Neural cell (in vitro differentiated cells): ENCODE results near the gene XIAP. TPM values are rescaled to one million over a fixed set of nuclear protein-coding genes. Genes with fewer than 3 reads are reported as not detected.

ENCODE experiments used
- H2AFZ ChIP-seq: fragments of 200-600, 300-800 bp; sonication (generic), shearing (Covaris generic); 2 replicates; pipeline ENCODE4 v1.6.0; 2014; ENCODE audit warnings: low read depth, mild to moderate bottlenecking, antibody characterized with exemption, low read length, moderate library complexity
- H3F3A ChIP-seq: fragments of 200-600 bp; shearing (Covaris generic); 2 replicates; pipeline ENCODE4 v1.6.1; 2016; ENCODE audit warnings: mild to moderate bottlenecking, moderate library complexity, mixed read lengths, antibody characterized with exemption, low read length; ENCODE audit not compliant: insufficient read depth, poor library complexity, severe bottlenecking
- H3K27ac ChIP-seq: fragments of 200-600, 300-800 bp; sonication (generic), shearing (Covaris generic); 2 replicates; pipeline ENCODE4 v1.5.1; 2014; ENCODE audit warnings: mild to moderate bottlenecking, low read length, moderate library complexity
- H3K27me3 ChIP-seq: fragments of 300-800, 200-600 bp; sonication (generic), shearing (Covaris generic); 2 replicates; pipeline ENCODE4 v1.6.0; 2014; ENCODE audit warnings: mild to moderate bottlenecking, low read depth, low read length, moderate library complexity; ENCODE audit not compliant: insufficient read depth
- H3K36me3 ChIP-seq: fragments of 300-800, 200-600 bp; sonication (generic), shearing (Covaris generic); 2 replicates; pipeline ENCODE4 v1.5.1; 2014; ENCODE audit warnings: mild to moderate bottlenecking, antibody characterized with exemption, low read length, moderate library complexity; ENCODE audit not compliant: insufficient read depth
- H3K4me2 ChIP-seq: fragments of 300-800, 200-600 bp; sonication (generic), shearing (Covaris generic); 2 replicates; pipeline ENCODE4 v1.6.0; 2014; ENCODE audit warnings: mild to moderate bottlenecking, low read length
- H3K4me3 ChIP-seq: fragments of 300-800, 200-600 bp; sonication (generic), shearing (Covaris generic); 2 replicates; pipeline ENCODE4 v1.5.1; 2014; ENCODE audit warnings: mild to moderate bottlenecking, low read length, moderate library complexity
- H3K79me2 ChIP-seq: fragments of 200-600 bp; shearing (Covaris generic); replicated peaks from 2 replicates; pipeline ENCODE4 v1.6.0; 2014; ENCODE audit warnings: mild to moderate bottlenecking, low read length, moderate library complexity; ENCODE audit not compliant: insufficient read depth
- H3K9ac ChIP-seq: fragments of 300-800, 200-600 bp; sonication (generic), shearing (Covaris generic); 2 replicates; pipeline ENCODE4 v1.6.1; 2016; ENCODE audit warnings: mild to moderate bottlenecking, low read length, mixed read lengths
- H3K9me2 ChIP-seq: fragments of 200-600 bp; shearing (Covaris generic); 2 replicates; pipeline ENCODE4 v1.6.1; 2016; ENCODE audit warnings: mild to moderate bottlenecking, low read length, mixed read lengths; ENCODE audit not compliant: insufficient read depth
- H3K9me3 ChIP-seq: fragments of 200-600, 300-800 bp; sonication (generic), shearing (Covaris generic); 2 replicates; pipeline ENCODE4 v1.6.1; 2016; ENCODE audit warnings: mild to moderate bottlenecking, mixed run types, low read length, moderate library complexity, mixed read lengths
- H4K20me1 ChIP-seq: fragments of 200-600 bp; shearing (Covaris generic); 2 replicates; pipeline ENCODE4 v1.6.1; 2016; ENCODE audit warnings: mild to moderate bottlenecking, mixed run types; ENCODE audit not compliant: insufficient read depth
- EP300 ChIP-seq: fragments of 450-650 bp; conservative IDR thresholded peaks from 2 replicates; pipeline ENCODE4 v1.6.1; 2014; ENCODE audit warnings: antibody characterized with exemption, mild to moderate bottlenecking, moderate library complexity; ENCODE audit not compliant: poor library complexity, severe bottlenecking
- EZH2 ChIP-seq: fragments of 200-600, 300-800 bp; shearing (Covaris generic), sonication (generic); IDR thresholded peaks from 2 replicates; pipeline ENCODE4 v1.6.1; 2014; ENCODE audit warnings: antibody characterized with exemption, low read length, borderline replicate concordance, mild to moderate bottlenecking; ENCODE audit not compliant: insufficient read depth, poor library complexity, severe bottlenecking
- MXI1 ChIP-seq: fragments of 450-650 bp; conservative IDR thresholded peaks from 2 replicates; pipeline ENCODE4 v1.6.1; 2014; ENCODE audit warnings: antibody characterized with exemption, mild to moderate bottlenecking; ENCODE audit not compliant: poor library complexity, severe bottlenecking
- POLR2AphosphoS5 ChIP-seq: IDR thresholded peaks from 2 replicates; pipeline ENCODE4 v1.6.1; 2012
- RAD21 ChIP-seq: fragments of 450-650 bp; conservative IDR thresholded peaks from 2 replicates; pipeline ENCODE4 v1.6.1; 2014; ENCODE audit warnings: antibody characterized with exemption, mild to moderate bottlenecking, moderate library complexity
- REST ChIP-seq: IDR thresholded peaks from 2 replicates; pipeline ENCODE4 v1.6.1; 2012; ENCODE audit warnings: borderline replicate concordance
- SMC3 ChIP-seq: fragments of 450-650 bp; conservative IDR thresholded peaks from 2 replicates; pipeline ENCODE4 v1.6.1; 2014; ENCODE audit warnings: antibody characterized with exemption, mild to moderate bottlenecking, moderate library complexity; ENCODE audit not compliant: poor library complexity
- TAF1 ChIP-seq: IDR thresholded peaks from 2 replicates; pipeline ENCODE4 v1.6.1; 2012; ENCODE audit warnings: low read depth
- polyA plus RNA-seq: library from polyadenylated mRNA; depleted of rRNA; stranded (reverse); fragments of >200 nt; gene quantifications from 2 replicates; pipeline ENCODE4 v1.2.3, GENCODE V29; 2014
- TF ChIP-seq, protein P1 (sequence below): fragments of 450-650 bp; IDR thresholded peaks from 2 replicates; pipeline ENCODE4 v1.5.1; 2014; ENCODE audit warnings: antibody characterized with exemption, mild to moderate bottlenecking, moderate library complexity; ENCODE audit not compliant: poor library complexity, severe bottlenecking

Gene XIAP
- polyA plus RNA-seq, 1 donor from 2014 or later = 26.6 TPM

DNA sequence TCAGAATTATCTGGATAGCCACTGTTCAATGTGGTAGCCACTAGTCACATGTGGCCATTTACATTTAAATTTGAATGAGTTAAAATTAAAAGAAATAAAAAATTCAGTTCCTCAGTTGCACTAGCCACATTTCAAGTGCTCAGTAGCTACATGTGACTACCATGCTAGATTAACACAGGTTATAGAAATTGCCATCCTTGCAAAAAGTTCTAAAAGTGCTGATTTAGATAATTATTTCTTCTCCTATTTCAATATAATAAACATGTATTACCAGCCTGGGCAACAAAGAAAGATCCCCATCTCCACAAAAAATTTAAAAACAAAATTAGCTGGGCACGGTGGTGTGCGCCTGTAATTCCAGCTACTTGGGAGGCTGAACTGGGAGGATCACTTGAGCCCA lies 90.0 kb downstream of the XIAP start:
- H3K4me2 ChIP-seq = no peak overlapping the region
- H3K79me2 ChIP-seq = no peaks in the 10 kb centered on the region
- H4K20me1 ChIP-seq = no peaks in the 10 kb centered on the region
- H3K9me3 ChIP-seq = no peaks in the 10 kb centered on the region
- no peaks in the 10 kb centered on the region for H3K36me3 ChIP-seq
- no peak overlapping the region for H3K9ac ChIP-seq
- no peaks in the 10 kb centered on the region for H3K9me2 ChIP-seq
- H3F3A ChIP-seq = no peaks in the 10 kb centered on the region
- no peak for TF ChIP-seq EZH2
- TF ChIP-seq EP300 = no peak
- TF ChIP-seq RAD21 = no peak
- TF ChIP-seq TAF1 = no peak
- TF ChIP-seq REST = no peak
- TF ChIP-seq SMC3 = no peak
- TF ChIP-seq POLR2AphosphoS5 = no peak
- no peak for TF ChIP-seq MXI1
- TF ChIP-seq, protein P1, sequence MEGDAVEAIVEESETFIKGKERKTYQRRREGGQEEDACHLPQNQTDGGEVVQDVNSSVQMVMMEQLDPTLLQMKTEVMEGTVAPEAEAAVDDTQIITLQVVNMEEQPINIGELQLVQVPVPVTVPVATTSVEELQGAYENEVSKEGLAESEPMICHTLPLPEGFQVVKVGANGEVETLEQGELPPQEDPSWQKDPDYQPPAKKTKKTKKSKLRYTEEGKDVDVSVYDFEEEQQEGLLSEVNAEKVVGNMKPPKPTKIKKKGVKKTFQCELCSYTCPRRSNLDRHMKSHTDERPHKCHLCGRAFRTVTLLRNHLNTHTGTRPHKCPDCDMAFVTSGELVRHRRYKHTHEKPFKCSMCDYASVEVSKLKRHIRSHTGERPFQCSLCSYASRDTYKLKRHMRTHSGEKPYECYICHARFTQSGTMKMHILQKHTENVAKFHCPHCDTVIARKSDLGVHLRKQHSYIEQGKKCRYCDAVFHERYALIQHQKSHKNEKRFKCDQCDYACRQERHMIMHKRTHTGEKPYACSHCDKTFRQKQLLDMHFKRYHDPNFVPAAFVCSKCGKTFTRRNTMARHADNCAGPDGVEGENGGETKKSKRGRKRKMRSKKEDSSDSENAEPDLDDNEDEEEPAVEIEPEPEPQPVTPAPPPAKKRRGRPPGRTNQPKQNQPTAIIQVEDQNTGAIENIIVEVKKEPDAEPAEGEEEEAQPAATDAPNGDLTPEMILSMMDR = no peak
- H3K27me3 ChIP-seq = no peaks in the 10 kb centered on the region
- H2AFZ ChIP-seq = no peak overlapping the region
- H3K27ac ChIP-seq = no peak overlapping the region
- no peak overlapping the region for H3K4me3 ChIP-seq

- Histone ChIP-seq H3K79me2 (peaks cover 8% of the 10 kb centered on the region), H2AFZ (peak overlapping the region; percentile 40), H4K20me1 (no peaks in the 10 kb centered on the region), H3K36me3 (no peaks in the 10 kb centered on the region), H3K4me2 (peak overlapping the region; percentile 35), H3K27ac (peak overlapping the region; percentile 77), H3F3A (no peaks in the 10 kb centered on the region), H3K9me2 (no peaks in the 10 kb centered on the region), H3K27me3 (no peaks in the 10 kb centered on the region), H3K9ac (peak overlapping the region; percentile 70), H3K4me3 (peak overlapping the region; percentile 74), H3K9me3 (no peaks in the 10 kb centered on the region)
- TF ChIP-seq POLR2AphosphoS5 (no peak), RAD21 (no peak), EZH2 (no peak), MXI1 (no peak), EP300 (no peak), REST (no peak), TAF1 (no peak), SMC3 (no peak)
- TF ChIP-seq, protein P1 = no peak
Measured at GRCh38 chrX:123959281-123960063, 99.6 kb downstream of the XIAP start.
